ENCODE data around the gene RARRES2.

RARRES2 gene

DNA sequence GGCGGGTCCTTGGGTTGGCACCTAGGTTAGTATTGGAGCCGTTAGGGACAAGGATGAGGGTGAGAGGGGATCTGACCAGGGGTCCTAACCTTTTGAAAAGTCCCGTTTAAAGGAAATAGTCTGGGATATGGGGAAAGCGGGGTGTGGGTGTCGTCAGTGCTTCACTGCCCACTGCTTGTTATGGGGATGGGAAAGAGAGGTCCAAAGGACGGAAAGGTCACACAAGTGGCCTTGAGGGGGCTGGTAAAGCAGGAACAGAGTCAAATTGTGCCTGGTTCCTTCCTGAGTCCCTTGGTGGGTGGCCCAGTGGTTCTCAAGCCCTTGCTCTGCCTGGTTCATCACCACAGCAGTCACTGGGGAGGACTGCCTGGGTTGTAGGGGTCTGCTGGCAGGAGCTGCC is 35.1 kb upstream of the RARRES2 start:
- no peak for DNase-seq

DNA sequence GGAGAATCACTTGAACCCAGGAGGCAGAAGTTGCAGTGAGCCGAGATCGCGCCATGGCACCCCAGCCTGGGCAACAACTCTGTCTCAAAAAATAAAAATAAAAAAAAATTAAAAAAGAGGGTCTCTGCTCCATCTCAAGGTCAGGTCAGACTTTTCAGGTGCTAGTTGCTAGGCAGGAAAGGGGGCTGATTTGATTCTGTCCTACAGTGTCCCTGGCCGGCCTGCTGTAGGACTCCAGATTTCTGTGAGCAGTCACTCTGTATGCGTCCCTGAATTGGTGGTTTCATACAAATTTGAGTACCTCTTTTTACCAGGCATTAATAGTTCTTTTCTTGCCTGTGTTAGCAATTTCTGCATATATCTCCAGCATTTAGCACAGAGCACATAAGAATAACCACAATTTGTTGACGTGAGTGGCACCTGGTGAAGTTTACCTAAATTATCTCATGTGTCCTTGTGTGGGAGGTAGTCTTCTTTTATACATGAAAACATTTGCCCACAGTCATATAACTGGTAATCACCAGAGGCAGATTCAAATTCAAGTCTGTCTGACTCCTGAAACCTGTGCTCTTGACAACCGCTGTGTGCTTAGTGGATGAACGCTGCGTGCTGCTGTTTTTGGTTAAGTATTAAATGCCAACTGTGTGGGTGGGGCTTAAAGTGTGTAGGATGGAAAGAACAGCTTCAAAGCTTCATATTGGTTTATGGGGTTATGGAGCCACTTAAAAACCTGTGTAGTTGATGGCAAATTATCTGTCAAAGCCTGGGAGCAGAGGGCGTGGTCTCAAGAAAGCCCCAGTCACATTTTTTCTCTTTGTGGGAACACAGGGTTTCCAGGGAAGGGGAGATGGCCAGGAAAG is 34.5 kb upstream of the RARRES2 start:
- peak; percentile 90 for DNase-seq

GRCh38 chr7:150374472-150374871 is 33.0 kb upstream of the RARRES2 start:
- peak; percentile 44 for DNase-seq

GRCh38 chr7:150374026-150374425 is 32.6 kb upstream of the RARRES2 start:
- peak; percentile 26 for DNase-seq

- peak; percentile 95 for DNase-seq
These were observed 31.8 kb upstream of the RARRES2 start for GRCh38 chr7:150373049-150373801.

DNA sequence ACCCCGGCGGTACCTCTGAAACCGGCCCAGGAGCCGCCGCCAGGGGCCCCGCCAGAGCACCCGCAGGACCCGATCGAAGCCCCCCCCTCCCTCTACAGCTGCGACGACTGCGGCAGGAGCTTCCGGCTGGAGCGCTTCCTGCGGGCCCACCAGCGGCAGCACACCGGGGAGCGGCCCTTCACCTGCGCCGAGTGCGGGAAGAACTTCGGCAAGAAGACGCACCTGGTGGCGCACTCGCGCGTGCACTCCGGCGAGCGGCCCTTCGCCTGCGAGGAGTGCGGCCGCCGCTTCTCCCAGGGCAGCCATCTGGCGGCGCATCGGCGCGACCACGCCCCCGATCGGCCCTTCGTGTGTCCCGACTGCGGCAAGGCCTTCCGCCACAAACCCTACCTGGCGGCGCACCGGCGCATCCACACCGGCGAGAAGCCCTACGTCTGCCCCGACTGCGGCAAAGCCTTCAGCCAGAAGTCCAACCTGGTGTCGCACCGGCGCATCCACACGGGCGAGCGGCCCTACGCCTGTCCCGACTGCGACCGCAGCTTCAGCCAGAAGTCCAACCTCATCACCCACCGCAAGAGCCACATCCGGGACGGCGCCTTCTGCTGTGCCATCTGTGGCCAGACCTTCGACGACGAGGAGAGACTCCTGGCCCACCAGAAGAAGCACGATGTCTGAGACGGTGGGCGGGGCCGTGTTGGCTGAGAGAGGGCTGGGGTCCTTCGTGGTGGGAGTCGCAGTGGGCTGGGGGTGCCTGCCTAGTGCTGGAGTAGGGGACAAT is 31.0 kb upstream of the RARRES2 start:
- no peak for DNase-seq

- DNase-seq, result no peak
These were observed 30.5 kb upstream of the RARRES2 start for GRCh38 chr7:150371996-150372270.

DNA sequence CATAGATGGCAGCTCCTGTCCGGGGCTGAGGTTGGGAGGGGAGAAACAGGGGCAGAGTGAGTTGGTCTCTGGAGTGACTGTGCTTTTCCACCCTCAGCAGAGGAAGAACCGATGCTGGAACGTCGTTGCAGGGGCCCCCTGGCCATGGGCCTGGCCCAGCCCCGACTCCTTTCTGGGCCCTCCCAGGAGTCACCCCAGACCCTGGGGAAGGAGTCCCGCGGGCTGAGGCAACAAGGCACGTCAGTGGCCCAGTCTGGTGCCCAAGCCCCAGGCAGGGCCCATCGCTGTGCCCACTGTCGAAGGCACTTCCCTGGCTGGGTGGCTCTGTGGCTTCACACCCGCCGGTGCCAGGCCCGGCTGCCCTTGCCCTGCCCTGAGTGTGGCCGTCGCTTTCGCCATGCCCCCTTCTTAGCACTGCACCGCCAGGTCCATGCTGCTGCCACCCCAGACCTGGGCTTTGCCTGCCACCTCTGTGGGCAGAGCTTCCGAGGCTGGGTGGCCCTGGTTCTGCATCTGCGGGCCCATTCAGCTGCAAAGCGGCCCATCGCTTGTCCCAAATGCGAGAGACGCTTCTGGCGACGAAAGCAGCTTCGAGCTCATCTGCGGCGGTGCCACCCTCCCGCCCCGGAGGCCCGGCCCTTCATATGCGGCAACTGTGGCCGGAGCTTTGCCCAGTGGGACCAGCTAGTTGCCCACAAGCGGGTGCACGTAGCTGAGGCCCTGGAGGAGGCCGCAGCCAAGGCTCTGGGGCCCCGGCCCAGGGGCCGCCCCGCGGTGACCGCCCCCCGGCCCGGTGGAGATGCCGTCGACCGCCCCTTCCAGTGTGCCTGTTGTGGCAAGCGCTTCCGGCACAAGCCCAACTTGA is 29.9 kb upstream of the RARRES2 start:
- no peak for DNase-seq

DNA sequence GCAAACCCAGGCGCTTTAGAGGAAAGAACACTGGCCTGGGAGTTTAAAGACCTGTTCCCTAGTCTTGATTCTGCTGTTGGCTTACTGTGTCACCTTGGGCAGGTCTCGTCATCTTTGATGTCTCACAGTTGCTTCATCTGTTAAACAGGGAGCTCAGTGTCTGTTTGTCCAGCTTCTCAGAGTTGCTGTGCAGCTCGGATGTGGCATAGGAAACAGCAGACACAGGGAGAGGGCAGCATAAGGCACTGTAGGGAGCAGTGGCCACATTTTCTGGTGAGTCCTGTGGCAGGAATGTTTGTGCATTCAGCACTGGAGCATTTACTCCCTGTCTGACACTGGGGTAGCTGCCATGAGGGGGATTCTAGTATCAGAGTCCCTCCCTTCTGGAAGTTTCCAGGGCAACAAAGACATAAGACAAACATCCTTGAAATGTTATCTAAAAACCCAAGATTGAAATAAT is 29.2 kb upstream of the RARRES2 start:
- DNase-seq, result peak; percentile 43

GRCh38 chr7:150369748-150370501 is 28.5 kb upstream of the RARRES2 start:
- peak; percentile 33 for DNase-seq

DNA sequence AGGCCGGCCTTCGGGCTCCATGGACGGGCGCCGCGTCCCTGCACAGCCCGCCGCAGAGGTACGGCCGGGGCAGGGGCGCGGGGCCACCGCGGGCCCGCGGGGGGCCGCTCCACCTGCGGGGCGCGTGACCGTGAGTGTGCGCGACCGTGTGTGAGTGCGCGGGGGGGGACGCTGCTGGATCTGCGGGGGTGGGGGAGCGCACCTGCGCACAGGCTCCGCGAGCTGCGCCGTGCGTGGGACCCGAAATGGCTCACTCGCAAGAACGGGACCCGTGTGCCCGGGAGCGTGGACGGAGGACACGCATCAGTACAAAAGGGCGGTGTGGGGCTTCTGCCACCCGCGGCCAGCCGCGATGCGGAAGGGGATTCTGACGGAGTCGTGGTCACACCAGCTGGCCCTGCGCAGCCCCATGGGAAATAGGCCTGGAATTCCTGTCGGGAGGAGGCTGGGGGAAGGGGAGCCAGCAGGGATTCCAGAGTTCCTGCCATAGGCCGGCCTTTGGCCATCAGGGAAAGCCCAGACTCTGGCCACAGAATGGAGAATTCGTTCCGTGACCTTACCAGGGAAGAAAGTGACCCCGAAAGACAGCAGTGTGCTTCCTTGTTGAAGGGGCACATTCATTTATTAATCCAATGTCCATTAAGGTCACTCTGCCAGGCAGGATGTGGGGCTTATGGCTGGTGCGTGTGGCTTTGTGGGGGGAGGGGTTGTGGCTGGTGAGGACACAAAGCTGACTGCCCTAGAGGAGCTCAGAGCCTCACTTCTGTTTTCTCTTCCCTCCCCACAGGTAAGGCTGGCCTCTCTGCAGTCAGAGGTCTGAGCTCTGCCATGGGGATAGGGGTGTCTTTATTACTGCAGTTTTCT is 27.7 kb upstream of the RARRES2 start:
- peak; percentile 91 for DNase-seq

- peak; percentile 100 for DNase-seq
These were observed 26.9 kb upstream of the RARRES2 start, which contains the start of gene REPIN1 for GRCh38 chr7:150368096-150368883. TSS of gene REPIN1 (plus strand) at chr7:150368822. CDS start at chr7:150369712, 890 bp downstream.

DNA sequence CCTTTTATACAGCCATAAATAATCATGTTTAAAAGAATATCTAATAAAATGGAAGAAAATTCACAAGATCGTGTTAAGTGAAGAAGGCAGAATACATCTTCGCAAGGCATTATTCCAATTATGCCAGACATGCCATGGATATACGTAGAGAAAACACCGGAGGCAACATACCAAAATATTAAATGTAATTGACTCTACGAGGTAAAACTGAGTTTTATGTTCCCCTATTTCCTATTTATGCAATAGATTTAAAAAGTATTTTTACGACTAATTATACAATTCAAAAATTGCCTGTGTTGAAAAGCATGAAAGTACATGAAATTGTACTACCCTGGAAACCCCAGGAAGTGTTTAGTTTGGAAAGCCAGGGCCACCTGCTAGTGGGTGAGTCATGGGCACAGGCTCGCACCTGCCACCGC is 26.3 kb upstream of the RARRES2 start:
- DNase-seq, result peak; percentile 32

- peak; percentile 52 for DNase-seq
These were observed 24.4 kb upstream of the RARRES2 start for GRCh38 chr7:150365673-150366398.

DNA sequence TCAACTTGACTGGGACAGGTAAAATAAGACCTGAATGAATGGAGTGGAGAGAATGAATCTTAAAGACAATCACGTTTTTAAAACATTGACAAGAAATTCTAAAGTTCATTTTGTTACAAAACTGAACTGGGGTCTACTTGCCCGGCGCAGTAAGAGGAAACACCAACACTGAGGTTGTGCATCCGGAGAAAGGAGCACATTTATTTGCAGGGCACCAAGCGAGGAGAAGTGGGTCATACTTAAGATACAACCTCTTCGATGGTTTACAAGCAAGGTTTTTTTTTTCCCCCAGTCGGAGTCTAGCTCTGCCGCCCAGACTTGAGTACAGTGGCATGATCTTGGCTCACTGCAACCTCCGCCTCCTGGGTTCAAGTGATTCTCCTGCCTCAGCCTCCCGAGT is 23.8 kb upstream of the RARRES2 start:
- no peak for DNase-seq

DNA sequence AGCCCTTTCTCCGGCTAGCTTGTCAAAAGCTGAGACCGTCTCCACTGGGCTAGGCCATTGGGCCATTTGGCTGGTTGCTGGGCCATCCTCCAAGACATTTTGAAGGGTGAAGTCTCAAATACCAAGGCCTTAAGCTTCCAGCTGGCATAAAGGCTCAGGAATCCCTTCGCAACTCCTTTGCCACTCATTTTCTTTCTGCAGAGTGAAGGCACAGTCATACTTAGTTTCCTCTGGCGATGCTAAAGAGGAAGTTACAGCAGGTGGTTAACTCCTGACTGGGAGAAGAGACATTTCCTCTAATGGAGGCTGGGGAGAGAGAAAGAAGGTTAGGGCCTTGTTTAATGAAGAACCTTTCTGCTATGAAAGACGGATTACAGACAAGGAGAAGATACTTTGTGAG is 22.4 kb upstream of the RARRES2 start:
- peak; percentile 76 for DNase-seq

DNA sequence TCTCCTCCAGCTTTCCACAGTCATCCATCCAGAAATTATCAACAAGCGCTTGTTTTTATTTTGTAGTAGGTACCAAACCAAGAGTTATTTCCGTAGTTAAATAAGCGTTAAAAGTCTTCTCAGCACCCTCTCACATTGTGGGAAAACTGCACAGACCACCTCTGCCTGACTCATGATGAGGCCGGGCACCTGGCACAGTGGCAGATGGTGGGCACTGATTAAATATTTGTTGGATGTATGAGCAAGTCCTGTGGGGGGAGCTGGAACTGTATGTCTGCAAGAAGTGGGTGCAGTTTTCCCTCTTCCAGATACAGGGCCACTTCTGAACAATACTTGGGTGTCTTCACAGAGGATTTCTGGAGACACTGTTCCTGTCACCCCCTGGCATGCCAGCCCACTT is 21.9 kb upstream of the RARRES2 start:
- no peak for DNase-seq

DNA sequence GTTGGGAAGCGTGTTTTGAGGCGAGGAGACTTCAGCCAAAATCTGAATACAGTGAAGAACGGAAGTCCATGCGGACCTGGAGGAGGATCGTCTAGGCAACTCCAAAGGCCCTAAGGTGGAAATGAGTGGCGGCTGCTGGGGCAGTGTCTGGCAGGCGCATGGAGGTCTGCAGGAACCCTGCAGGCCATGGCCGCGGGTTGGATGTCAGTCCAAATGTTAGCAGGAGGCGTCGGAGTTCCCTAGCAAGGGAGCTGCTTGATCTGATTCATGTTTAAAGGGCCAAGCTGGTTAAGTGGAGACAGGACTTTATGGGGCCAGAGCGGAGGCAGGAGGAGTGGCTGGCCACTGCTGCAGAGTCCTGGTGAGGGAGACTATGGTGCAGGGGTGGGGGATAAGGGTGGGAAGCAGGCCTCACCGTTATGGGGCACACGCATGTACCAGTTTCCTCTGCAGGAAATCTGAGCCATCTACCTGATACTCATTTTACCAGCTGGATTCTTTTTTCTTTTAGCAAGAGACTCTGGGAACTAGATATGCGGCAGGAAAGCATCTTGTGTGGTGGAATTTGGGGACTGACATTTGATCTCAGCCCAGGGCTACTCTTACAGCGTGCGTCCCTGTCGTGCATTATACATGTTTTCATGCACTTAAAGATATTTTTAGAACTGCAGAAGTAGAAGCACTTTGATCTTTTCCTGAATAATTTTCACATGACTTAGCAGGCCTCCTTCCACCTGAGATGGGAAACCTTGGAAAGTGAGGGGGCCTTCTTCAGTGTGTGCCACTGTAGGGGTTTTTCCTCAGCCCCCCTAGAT is 20.6 kb upstream of the RARRES2 start:
- no peak for DNase-seq
